Body of pancreas (tissue), 4 donors: ENCODE results near the gene ST6GALNAC1. TPM values are rescaled to one million over a fixed set of nuclear protein-coding genes. Genes with fewer than 3 reads are reported as not detected.

Experiments used
- ATAC-seq: fragments of 150-250 bp; one replicate; pipeline ENCODE4 v1.9.1; 2016
- DNase-seq, 4 donors: peaks; one replicate each; pipeline ENCODE4 v3.0.0-alpha.2; 2019
- H3K27ac ChIP-seq, 4 donors: fragments of 200-600 bp; sonication (generic); 1 replicate in 3 of 4; 2 replicates in 1 of 4; pipeline versions ENCODE4 v1.5.1 to v1.6.1; 2016 to 2019; ENCODE audit warnings: mild to moderate bottlenecking in 1 of 4, mixed read lengths in 1 of 4, moderate library complexity in 1 of 4
- H3K27me3 ChIP-seq, 2 donors: fragments of 200-600 bp; sonication (generic); one replicate each; pipeline ENCODE4 v1.6.0; 2016; ENCODE audit warnings: mild to moderate bottlenecking in 1 of 2
- H3K36me3 ChIP-seq, 2 donors: fragments of 200-600 bp; sonication (generic); replicated peaks in 1 of 2; 2 replicates each; pipeline ENCODE4 v1.5.1; 2016; ENCODE audit warnings: low read depth in 2 of 2; ENCODE audit not compliant: insufficient read depth in 1 of 2
- H3K4me1 ChIP-seq: fragments of 200-600 bp; sonication (generic); one replicate; pipeline ENCODE4 v1.6.0; 2016
- H3K4me3 ChIP-seq, 2 donors: fragments of 200-600 bp; sonication (generic); 1 replicate in 1 of 2; 2 replicates in 1 of 2; pipeline ENCODE4 v1.5.1; 2016 to 2019
- H3K9me3 ChIP-seq, 3 donors: fragments of 200-600 bp; sonication (generic); 1 replicate in 2 of 3; 2 replicates in 1 of 3; pipeline ENCODE4 v1.5.1; 2016
- CTCF ChIP-seq, 7 experiments: fragments of 450-650 bp in 4 of 7; fragments of 200-600 bp in 3 of 7; sonication (generic) in 3 of 7; IDR thresholded peaks; one replicate each; pipeline ENCODE4 v1.5.1; 2016 to 2019; ENCODE audit warnings: antibody characterized with exemption in 7 of 7
- POLR2A ChIP-seq, 3 donors: fragments of 450-650 bp; IDR thresholded peaks; one replicate each; pipeline ENCODE4 v1.6.1; 2016; ENCODE audit warnings: antibody characterized with exemption in 3 of 3, mild to moderate bottlenecking in 2 of 3
- WGBS, 2 donors: methylation state at CpG; one replicate each; pipeline ENCODE4 v1.1.5; 2017; 5-methylcytosine and 5-hydroxymethylcytosine counted together
- intact Hi-C: fragments of 100-400 bp; cut with DNase I; formaldehyde crosslinking; loops from one replicate; pipeline ENCODE4 v1.15.1; 2023
- total RNA-seq, 2 donors: library from RNA; depleted of rRNA; stranded (reverse); fragments of >200 nt; gene quantifications; one replicate each; pipeline ENCODE4 v1.1.0, GENCODE V29; 2016

ST6GALNAC1 gene
- total RNA-seq, 2 donors from 2014 or later = 9.3 to 13.5 TPM

GRCh38 chr17:76581515-76581914 is 62.0 kb downstream of the ST6GALNAC1 start:
- Histone ChIP-seq H3K4me1 (peaks cover 24% of the 10 kb centered on the region), H3K36me3 (no peaks in the 10 kb centered on the region), H3K27me3 (no peaks in the 10 kb centered on the region), H3K9me3 (no peaks in the 10 kb centered on the region), H3K4me3 (no peak overlapping the region), H3K27ac (no peak overlapping the region)
- no peak for ATAC-seq
- no peak for DNase-seq
- no peak for TF ChIP-seq POLR2A (IDR thresholded peaks at IDR 0.05)
- no peak for TF ChIP-seq CTCF (IDR thresholded peaks at IDR 0.05)
- WGBS, 2 donors = 77 to 78% methylated on average over 5 of the region's 5 CpGs
- intact Hi-C loops = no loop called here

DNA sequence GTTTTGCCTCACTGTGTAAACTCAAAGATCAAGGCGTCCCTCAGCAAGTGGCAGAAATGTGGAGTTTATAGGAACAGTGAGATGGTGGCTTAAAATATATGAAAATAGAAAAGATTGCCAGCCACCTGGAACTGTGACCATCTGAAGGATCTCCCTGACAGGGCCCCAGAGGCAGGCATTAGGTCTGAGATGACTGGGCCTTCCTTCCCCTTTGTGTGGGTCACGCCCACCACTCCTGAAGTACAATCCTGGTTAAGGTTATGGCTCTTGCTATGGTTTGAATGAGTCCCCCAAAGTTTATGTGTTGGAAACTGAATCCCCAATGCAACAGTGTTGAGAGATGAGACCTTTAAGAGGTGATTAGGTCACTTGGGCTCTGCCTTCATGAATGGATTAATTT is 64.3 kb downstream of the ST6GALNAC1 start:
- no peak overlapping the region for H3K27ac ChIP-seq
- H3K9me3 ChIP-seq = no peaks in the 10 kb centered on the region
- no peaks in the 10 kb centered on the region for H3K27me3 ChIP-seq
- peaks cover 3% of the 10 kb centered on the region for H3K4me1 ChIP-seq
- intact Hi-C loops = no loop called here
- ATAC-seq (no peak), DNase-seq (no peak)
- 87 to 92% methylated on average over 2 of the region's 2 CpGs for WGBS, 2 donors
- no peak overlapping the region for H3K4me3 ChIP-seq
- TF ChIP-seq CTCF (IDR thresholded peaks at IDR 0.05) (no peak), POLR2A (IDR thresholded peaks at IDR 0.05) (no peak)
- no peaks in the 10 kb centered on the region for H3K36me3 ChIP-seq

DNA sequence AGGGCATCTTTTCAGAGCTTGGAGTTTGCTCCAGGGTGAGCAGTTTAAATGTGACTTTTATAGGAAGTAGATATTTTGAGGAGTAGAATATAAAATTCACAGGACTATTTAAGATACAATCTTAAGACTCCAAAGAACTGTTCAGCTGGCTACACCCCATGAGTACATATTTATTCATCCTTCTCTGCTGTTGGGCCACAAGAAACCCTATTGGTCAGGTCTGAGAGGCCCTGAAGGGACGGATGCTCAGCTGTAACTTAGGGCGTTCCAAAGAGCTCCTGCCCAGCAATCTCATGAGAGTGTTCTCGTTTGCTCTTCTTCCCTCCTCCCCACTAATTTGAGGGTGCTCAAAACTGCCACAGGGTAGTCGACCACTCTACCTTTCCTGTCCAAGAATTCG is 65.2 kb downstream of the ST6GALNAC1 start:
- no peaks in the 10 kb centered on the region for H3K4me1 ChIP-seq
- no peak for DNase-seq
- H3K4me3 ChIP-seq = no peak overlapping the region
- H3K27me3 ChIP-seq = no peaks in the 10 kb centered on the region
- ATAC-seq = no peak
- WGBS, 2 donors = 67 to 69% methylated on average over 5 of the region's 5 CpGs
- no peak overlapping the region for H3K27ac ChIP-seq
- TF ChIP-seq CTCF (IDR thresholded peaks at IDR 0.05) = no peak
- TF ChIP-seq POLR2A (IDR thresholded peaks at IDR 0.05) = no peak
- intact Hi-C loops = no loop called here
- no peaks in the 10 kb centered on the region for H3K36me3 ChIP-seq
- no peaks in the 10 kb centered on the region for H3K9me3 ChIP-seq

DNA sequence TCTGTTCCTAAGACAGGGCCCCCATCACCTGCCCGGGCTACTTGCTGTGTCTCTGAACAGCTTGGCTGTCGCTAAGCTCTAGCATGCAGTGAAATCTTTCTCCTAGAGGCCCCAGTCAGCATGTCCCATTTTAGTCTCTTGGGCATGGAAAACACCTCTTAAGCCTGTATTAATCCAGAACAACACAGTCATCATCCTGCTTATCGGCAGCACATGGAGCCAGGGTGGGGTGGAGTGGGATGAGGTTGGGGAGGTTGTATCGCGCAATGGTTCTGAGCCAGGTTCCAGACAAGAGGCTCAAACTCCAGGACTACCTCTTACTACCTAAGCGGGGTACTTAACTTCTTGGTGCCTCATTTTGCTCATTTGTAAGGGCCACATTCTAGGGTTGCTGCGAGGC is 65.7 kb downstream of the ST6GALNAC1 start:
- TF ChIP-seq CTCF (IDR thresholded peaks at IDR 0.05) (no peak), POLR2A (IDR thresholded peaks at IDR 0.05) (no peak)
- no peaks in the 10 kb centered on the region for H3K9me3 ChIP-seq
- no peaks in the 10 kb centered on the region for H3K36me3 ChIP-seq
- intact Hi-C loops = no loop called here
- ATAC-seq (no peak), DNase-seq (no peak)
- H3K4me1 ChIP-seq = no peaks in the 10 kb centered on the region
- no peaks in the 10 kb centered on the region for H3K27me3 ChIP-seq
- H3K27ac ChIP-seq = no peak overlapping the region
- no peak overlapping the region for H3K4me3 ChIP-seq
- 89 to 95% methylated on average over 7 of the region's 7 CpGs for WGBS, 2 donors

GRCh38 chr17:76576189-76576588 is 67.4 kb downstream of the ST6GALNAC1 start:
- H3K4me3 ChIP-seq = no peak overlapping the region
- no peak for ATAC-seq
- WGBS, 2 donors = 78 to 81% methylated on average over 9 of the region's 9 CpGs
- no peak overlapping the region for H3K27ac ChIP-seq
- intact Hi-C loops = no loop called here
- TF ChIP-seq POLR2A (IDR thresholded peaks at IDR 0.05) (no peak), CTCF (IDR thresholded peaks at IDR 0.05) (no peak)
- no peaks in the 10 kb centered on the region for H3K36me3 ChIP-seq
- no peaks in the 10 kb centered on the region for H3K9me3 ChIP-seq
- DNase-seq = no peak
- no peaks in the 10 kb centered on the region for H3K27me3 ChIP-seq
- no peaks in the 10 kb centered on the region for H3K4me1 ChIP-seq
